Muscle layer of colon (tissue), 2 donors: Measurements from ENCODE around the gene DPPA5.
"Not testable (repeated sequence)": the region's sequence is repeated elsewhere in the genome, so short reads cannot be mapped to it uniquely, and the experiment has no call there.

ENCODE experiments used
- H3K27ac ChIP-seq: one replicate; pipeline ENCODE4 v1.7.0; 2013; ENCODE audit warnings: low read depth, mild to moderate bottlenecking, low read length, moderate library complexity
- H3K27me3 ChIP-seq, 2 donors: one replicate each; pipeline ENCODE4 v1.7.0; 2013; ENCODE audit warnings: low read length in 2 of 2, mild to moderate bottlenecking in 2 of 2; ENCODE audit not compliant: insufficient read depth in 2 of 2, control insufficient read depth in 1 of 2
- H3K36me3 ChIP-seq: one replicate; pipeline ENCODE4 v1.7.0; 2013; ENCODE audit warnings: mild to moderate bottlenecking, low read length; ENCODE audit not compliant: insufficient read depth
- H3K4me1 ChIP-seq: one replicate; pipeline ENCODE4 v1.7.0; 2013; ENCODE audit warnings: mild to moderate bottlenecking, low read length; ENCODE audit not compliant: insufficient read depth
- H3K4me3 ChIP-seq, 2 donors: one replicate each; pipeline ENCODE4 v1.7.0; 2013; ENCODE audit warnings: low read length in 2 of 2, low read depth in 1 of 2, mild to moderate bottlenecking in 1 of 2, moderate library complexity in 1 of 2
- H3K9ac ChIP-seq: one replicate; pipeline ENCODE4 v1.7.0; 2013; ENCODE audit warnings: low read length
- H3K9me3 ChIP-seq: one replicate; pipeline ENCODE4 v1.7.0; 2013; ENCODE audit warnings: mild to moderate bottlenecking, low read length
- donor health status: abdominal sarcoma.
- donor health status: Adenocarcinoma of cecum.

Gene DPPA5

GRCh38 chr6:73323323-73323722 lies 30.8 kb downstream of the DPPA5 start:
- no peaks in the 10 kb centered on the region for H3K36me3 ChIP-seq
- no peak overlapping the region for H3K27ac ChIP-seq
- H3K27me3 ChIP-seq, result no peaks in the 10 kb centered on the region
- no peaks in the 10 kb centered on the region for H3K4me1 ChIP-seq
- H3K9ac ChIP-seq, result no peak overlapping the region
- no peaks in the 10 kb centered on the region for H3K9me3 ChIP-seq
- no peak overlapping the region for H3K4me3 ChIP-seq

- Histone ChIP-seq H3K4me3 (no peak overlapping the region), H3K4me1 (no peaks in the 10 kb centered on the region), H3K9ac (no peak overlapping the region)
These were observed 39.2 kb downstream of the DPPA5 start for GRCh38 chr6:73314577-73315492.

DNA sequence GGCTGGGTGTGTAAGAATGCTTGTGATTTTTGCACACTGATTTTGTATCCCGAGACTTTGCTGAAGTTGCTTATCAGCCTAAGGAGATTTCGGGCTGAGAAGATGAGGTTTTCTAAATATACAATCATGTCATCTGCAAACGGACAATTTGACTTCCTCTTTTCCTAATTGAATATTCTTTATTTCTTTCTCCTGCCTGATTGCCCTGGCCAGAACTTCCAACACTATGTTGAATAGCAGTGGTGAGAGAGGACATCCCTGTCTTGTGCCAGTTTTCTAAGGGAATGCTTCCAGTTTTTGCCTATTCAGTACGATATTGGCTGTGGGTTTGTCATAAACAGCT lies 43.6 kb downstream of the DPPA5 start:
- not testable (repeated sequence) for H3K36me3 ChIP-seq, H3K9me3 ChIP-seq, H3K27ac ChIP-seq, H3K4me1 ChIP-seq, H3K9ac ChIP-seq
- Histone ChIP-seq H3K4me3 (peak overlapping the region; percentile 62 to 63), H3K27me3 (peaks cover 4 to 11% of the 10 kb centered on the region in 2 donors)

More at GRCh38 chr6:73314577-73315492, 39.2 kb downstream of the DPPA5 start:
- H3K9me3 ChIP-seq, result no peaks in the 10 kb centered on the region
- no peaks in the 10 kb centered on the region for H3K36me3 ChIP-seq
- peaks cover 8 to 16% of the 10 kb centered on the region in 2 donors for H3K27me3 ChIP-seq
- no peak overlapping the region for H3K27ac ChIP-seq

GRCh38 chr6:73309785-73310502 lies 44.1 kb downstream of the DPPA5 start:
- Histone ChIP-seq H3K4me3 (peak overlapping the region; percentile 62 to 63), H3K4me1 (no peaks in the 10 kb centered on the region), H3K36me3 (no peaks in the 10 kb centered on the region), H3K27ac (no peak overlapping the region), H3K9me3 (no peaks in the 10 kb centered on the region), H3K9ac (no peak overlapping the region), H3K27me3 (peaks cover 0 to 5% of the 10 kb centered on the region in 2 donors)

GRCh38 chr6:73309535-73309784 lies 44.6 kb downstream of the DPPA5 start:
- Histone ChIP-seq H3K36me3 (no peaks in the 10 kb centered on the region), H3K27ac (no peak overlapping the region), H3K4me1 (no peaks in the 10 kb centered on the region), H3K4me3 (peak overlapping the region; percentile 62 to 63), H3K9ac (no peak overlapping the region), H3K9me3 (no peaks in the 10 kb centered on the region), H3K27me3 (peaks cover 0 to under 1% of the 10 kb centered on the region in 2 donors)

DNA sequence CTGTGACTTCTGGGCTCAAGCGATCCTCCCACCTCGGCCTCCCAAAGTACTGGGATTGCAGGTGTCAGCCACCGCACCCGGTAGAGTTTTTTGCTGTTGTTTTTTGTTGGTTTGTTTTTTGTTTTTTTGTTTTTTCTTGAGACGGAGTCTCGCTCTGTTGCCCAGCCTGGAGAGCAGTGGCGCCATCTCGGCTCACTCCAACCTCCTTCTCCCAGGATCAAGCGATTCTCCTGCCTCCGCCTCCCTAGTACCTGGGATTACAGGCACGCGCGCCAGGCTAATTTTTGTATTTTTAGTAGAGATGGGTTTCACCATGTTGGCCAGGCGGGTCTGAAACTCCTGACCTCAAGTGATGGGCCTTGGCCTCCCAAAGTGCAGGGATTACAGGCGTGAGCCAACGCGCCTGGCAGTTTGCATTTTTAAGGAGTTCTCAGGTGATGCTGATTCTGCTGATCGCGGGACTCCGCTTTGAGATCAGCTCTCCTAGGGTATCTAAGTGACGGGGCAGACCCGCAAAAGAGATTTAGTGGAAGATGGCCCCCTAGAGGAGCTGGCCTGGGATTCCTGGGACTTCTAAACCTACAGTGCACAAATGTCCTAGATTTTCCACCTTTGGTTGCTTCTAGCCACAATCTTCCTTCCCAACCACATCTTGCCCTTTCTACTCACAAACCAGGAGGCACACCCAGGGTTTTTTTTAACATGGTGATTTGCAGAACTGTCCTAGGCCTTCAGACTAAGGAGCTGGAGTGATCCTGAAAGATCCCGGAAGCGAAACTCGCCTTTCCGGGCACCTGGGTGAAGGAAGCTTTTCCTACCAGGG lies 45.2 kb downstream of the DPPA5 start:
- Histone ChIP-seq H3K36me3 (no peaks in the 10 kb centered on the region), H3K4me3 (peak overlapping the region; percentile 2 to 62), H3K9ac (no peak overlapping the region), H3K9me3 (no peaks in the 10 kb centered on the region), H3K4me1 (no peaks in the 10 kb centered on the region), H3K27me3 (no peaks in the 10 kb centered on the region), H3K27ac (no peak overlapping the region)

GRCh38 chr6:73303773-73304172 lies 50.3 kb downstream of the DPPA5 start:
- H3K36me3 ChIP-seq, H3K27ac ChIP-seq, H3K9me3 ChIP-seq, H3K9ac ChIP-seq, H3K4me1 ChIP-seq, H3K4me3 ChIP-seq, H3K27me3 ChIP-seq: not testable (repeated sequence)
